ENCODE results near the gene TACR2. TPM values are rescaled to one million over a fixed set of nuclear protein-coding genes. Genes with fewer than 3 reads are reported as not detected.

TACR2 gene
- polyA plus RNA-seq, 3 donors: 0.19 to 0.23 (median 0.20) TPM

GRCh38 chr10:69437321-69438259, 20.9 kb upstream of the TACR2 start:
- DNase-seq: no peak
- H3K9me3 ChIP-seq (replicated peaks in 1 of 2; ENCODE audit: control insufficient read depth in 1 of 2, insufficient read depth in 1 of 2, low read length in 2 of 2): peaks cover 0 to 3% of the 10 kb centered on the region in 2 donors
- intact Hi-C loops (cut with micrococcal nuclease): no loop called here
- no peak overlapping the region for H3K27ac Mint-ChIP-seq
- no peak overlapping the region for H3K4me2 ChIP-seq (replicated peaks; ENCODE audit: extremely low read depth, low read length, poor library complexity, severe bottlenecking)
- no peaks in the 10 kb centered on the region for H3K79me2 ChIP-seq (ENCODE audit: insufficient read depth, low read length)
- H4K20me1 ChIP-seq (ENCODE audit: insufficient read depth, low read length): no peaks in the 10 kb centered on the region
- peaks cover 0 to 5% (median 3%) of the 10 kb centered on the region in 7 donors for H3K9me3 Mint-ChIP-seq
- H3K9ac ChIP-seq (ENCODE audit: insufficient read depth, low read length, poor library complexity, severe bottlenecking): no peak overlapping the region
- H3K36me3 Mint-ChIP-seq: no peaks in the 10 kb centered on the region
- H3K4me3 Mint-ChIP-seq: no peak overlapping the region
- H3K27ac ChIP-seq (ENCODE audit: low read depth in 1 of 2, low read length in 2 of 2): no peak overlapping the region
- no peak overlapping the region for H2AFZ ChIP-seq (ENCODE audit: insufficient read depth, low read depth, low read length, poor library complexity, severe bottlenecking)
- no peak overlapping the region for H3K4me3 ChIP-seq (replicated peaks in 1 of 3; ENCODE audit: low read depth in 2 of 3, low read length in 3 of 3)
- peaks cover 0 to 9% (median 6%) of the 10 kb centered on the region in 3 donors for H3K27me3 Mint-ChIP-seq (ENCODE audit: low read depth in 3 of 3)
- H3K4me1 ChIP-seq (ENCODE audit: control insufficient read depth in 1 of 2, insufficient read depth in 2 of 2, low read length in 2 of 2): peaks cover 26 to 28% of the 10 kb centered on the region in 2 donors
- H3K27me3 ChIP-seq (ENCODE audit: control insufficient read depth in 2 of 2, insufficient read depth in 2 of 2, low read length in 2 of 2): no peaks in the 10 kb centered on the region
- no peak for TF ChIP-seq CTCF (IDR thresholded peaks at IDR 0.05)
- no peaks in the 10 kb centered on the region for H3K36me3 ChIP-seq (replicated peaks in 1 of 2; ENCODE audit: control insufficient read depth in 1 of 2, insufficient read depth in 2 of 2, low read length in 2 of 2)
- H3K4me1 Mint-ChIP-seq: peaks cover 24% of the 10 kb centered on the region
- 85% methylated on average over 8 of the region's 13 CpGs for WGBS (ENCODE audit: insufficient coverage)

GRCh38 chr10:69435966-69436520, 19.3 kb upstream of the TACR2 start:
- H3K4me2 ChIP-seq (replicated peaks; ENCODE audit: extremely low read depth, low read length, poor library complexity, severe bottlenecking): no peak overlapping the region
- intact Hi-C loops (cut with micrococcal nuclease): no loop called here
- no peaks in the 10 kb centered on the region for H3K36me3 ChIP-seq (replicated peaks in 1 of 2; ENCODE audit: control insufficient read depth in 1 of 2, insufficient read depth in 2 of 2, low read length in 2 of 2)
- H3K27me3 ChIP-seq (ENCODE audit: control insufficient read depth in 2 of 2, insufficient read depth in 2 of 2, low read length in 2 of 2): no peaks in the 10 kb centered on the region
- Mint-ChIP-seq H3K27me3 (ENCODE audit: low read depth in 3 of 3) (peaks cover 0 to 9% (median 6%) of the 10 kb centered on the region in 3 donors), H3K4me1 (peaks cover 24% of the 10 kb centered on the region), H3K27ac (no peak overlapping the region), H3K36me3 (no peaks in the 10 kb centered on the region), H3K4me3 (no peak overlapping the region), H3K9me3 (peaks cover 0 to 5% (median 3%) of the 10 kb centered on the region in 7 donors)
- peaks cover 26 to 28% of the 10 kb centered on the region in 2 donors for H3K4me1 ChIP-seq (ENCODE audit: control insufficient read depth in 1 of 2, insufficient read depth in 2 of 2, low read length in 2 of 2)
- 98% methylated on average over 14 of the region's 14 CpGs for WGBS (ENCODE audit: insufficient coverage)
- H3K9me3 ChIP-seq (replicated peaks in 1 of 2; ENCODE audit: control insufficient read depth in 1 of 2, insufficient read depth in 1 of 2, low read length in 2 of 2): peaks cover 0 to 3% of the 10 kb centered on the region in 2 donors
- no peak for DNase-seq
- H2AFZ ChIP-seq (ENCODE audit: insufficient read depth, low read depth, low read length, poor library complexity, severe bottlenecking): no peak overlapping the region
- H3K4me3 ChIP-seq (replicated peaks in 1 of 3; ENCODE audit: low read depth in 2 of 3, low read length in 3 of 3): no peak overlapping the region
- no peak overlapping the region for H3K27ac ChIP-seq (ENCODE audit: low read depth in 1 of 2, low read length in 2 of 2)
- no peaks in the 10 kb centered on the region for H4K20me1 ChIP-seq (ENCODE audit: insufficient read depth, low read length)
- no peaks in the 10 kb centered on the region for H3K79me2 ChIP-seq (ENCODE audit: insufficient read depth, low read length)
- H3K9ac ChIP-seq (ENCODE audit: insufficient read depth, low read length, poor library complexity, severe bottlenecking): no peak overlapping the region
- TF ChIP-seq CTCF (IDR thresholded peaks at IDR 0.05): no peak
